H54 (cell line): ENCODE data around the gene PGD.
A peak's percentile ranks its signal among the peaks of the same experiment; 100 is the strongest.
"Not testable (repeated sequence)": the region's sequence is repeated elsewhere in the genome, so short reads cannot be mapped to it uniquely, and the experiment has no call there.

Experiments used
- DNase-seq: peaks from one replicate; pipeline ENCODE4 v3.0.0; 2011; ENCODE audit warnings: low spot score, mixed read lengths; ENCODE audit not compliant: insufficient read length
- FAIRE-seq: peaks from 3 replicates; lab custom pipeline; 2011; peaks lifted over from hg19 to GRCh38; lab: Jason Lieb, UNC
- POLR2A ChIP-seq: IDR thresholded peaks from 2 replicates; pipeline ENCODE4 v1.6.1; 2011; ENCODE audit warnings: low read depth, mild to moderate bottlenecking, low read length

The PGD gene

DNA sequence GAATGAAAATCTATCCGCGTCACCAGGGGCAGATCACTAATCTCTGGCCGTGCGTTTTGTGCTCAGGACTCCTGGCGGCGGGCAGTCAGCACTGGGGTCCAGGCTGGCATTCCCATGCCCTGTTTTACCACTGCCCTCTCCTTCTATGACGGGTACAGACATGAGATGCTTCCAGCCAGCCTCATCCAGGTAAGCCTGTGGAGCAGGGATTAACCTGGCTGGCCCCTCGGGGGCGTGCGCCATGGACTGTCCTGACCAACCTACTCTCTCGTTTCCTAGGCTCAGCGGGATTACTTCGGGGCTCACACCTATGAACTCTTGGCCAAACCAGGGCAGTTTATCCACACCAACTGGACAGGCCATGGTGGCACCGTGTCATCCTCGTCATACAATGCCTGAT is 20.5 kb downstream of the PGD start:
- no peak for FAIRE-seq

DNA sequence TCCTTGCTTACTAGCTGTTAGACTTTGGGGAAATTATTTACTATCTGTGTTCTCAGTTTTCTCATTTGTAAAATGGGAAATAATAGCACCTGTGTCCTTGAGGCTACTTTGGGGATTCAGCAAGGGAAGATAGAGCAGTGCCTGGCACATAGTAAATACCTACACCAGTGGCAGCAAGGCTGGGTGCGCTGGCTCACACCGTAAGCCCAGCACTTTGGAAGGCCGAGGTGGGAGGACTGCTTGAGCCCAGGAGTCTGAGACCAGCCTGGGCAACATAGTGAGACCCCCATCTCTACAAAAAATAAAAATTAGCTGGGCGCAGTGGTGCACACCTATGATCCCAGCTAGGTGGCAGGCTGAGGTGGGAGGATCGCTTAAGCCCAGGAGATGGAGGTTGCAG is 22.8 kb downstream of the PGD start:
- no peak for DNase-seq
- FAIRE-seq, result no peak

More for the DNA sequence above, 20.5 kb downstream of the PGD start:
- DNase-seq, result no peak
- TF ChIP-seq POLR2A, result no peak

DNA sequence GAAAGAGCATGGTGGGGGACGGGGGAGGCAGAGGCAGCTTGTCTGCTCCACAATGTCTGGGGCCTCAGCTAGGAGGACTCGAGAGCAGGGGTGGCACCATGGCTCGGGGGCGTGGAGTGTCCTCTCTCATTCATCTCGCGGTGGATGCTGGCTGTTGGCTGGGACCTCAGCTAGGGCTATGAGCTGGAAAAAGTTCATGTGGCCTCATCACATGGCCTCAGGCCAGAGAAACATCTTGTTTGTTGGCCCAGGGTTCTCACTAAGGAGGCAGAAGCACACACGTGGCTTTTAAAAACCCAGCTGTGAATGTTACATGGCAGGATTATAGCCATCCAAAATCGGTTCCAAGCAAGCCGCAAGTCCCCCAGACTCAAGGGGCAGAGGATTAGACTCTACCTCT is 25.2 kb downstream of the PGD start:
- TF ChIP-seq POLR2A, result no peak
- DNase-seq (no peak), FAIRE-seq (no peak)

More for the DNA sequence above, 22.8 kb downstream of the PGD start:
- no peak for TF ChIP-seq POLR2A

DNA sequence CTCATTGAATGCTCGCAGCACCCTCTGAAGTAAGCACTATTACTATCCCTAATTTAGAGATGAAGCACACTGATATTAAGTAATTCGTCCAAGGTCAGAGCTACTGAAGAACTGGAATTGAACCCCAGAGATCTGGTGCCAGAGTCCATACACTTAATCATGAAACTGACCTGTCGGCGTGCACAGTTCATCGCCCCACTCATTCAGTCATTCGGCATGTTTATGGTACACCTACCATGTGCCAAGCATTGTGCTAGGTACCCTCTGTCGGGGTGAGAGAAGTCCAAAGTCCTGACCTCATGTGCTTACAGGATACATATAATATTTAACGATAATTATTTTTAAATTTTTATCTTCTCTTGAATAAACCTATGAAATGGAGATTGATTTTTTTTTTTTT is 25.8 kb downstream of the PGD start:
- no peak for DNase-seq
- no peak for FAIRE-seq
- TF ChIP-seq POLR2A, result no peak

DNA sequence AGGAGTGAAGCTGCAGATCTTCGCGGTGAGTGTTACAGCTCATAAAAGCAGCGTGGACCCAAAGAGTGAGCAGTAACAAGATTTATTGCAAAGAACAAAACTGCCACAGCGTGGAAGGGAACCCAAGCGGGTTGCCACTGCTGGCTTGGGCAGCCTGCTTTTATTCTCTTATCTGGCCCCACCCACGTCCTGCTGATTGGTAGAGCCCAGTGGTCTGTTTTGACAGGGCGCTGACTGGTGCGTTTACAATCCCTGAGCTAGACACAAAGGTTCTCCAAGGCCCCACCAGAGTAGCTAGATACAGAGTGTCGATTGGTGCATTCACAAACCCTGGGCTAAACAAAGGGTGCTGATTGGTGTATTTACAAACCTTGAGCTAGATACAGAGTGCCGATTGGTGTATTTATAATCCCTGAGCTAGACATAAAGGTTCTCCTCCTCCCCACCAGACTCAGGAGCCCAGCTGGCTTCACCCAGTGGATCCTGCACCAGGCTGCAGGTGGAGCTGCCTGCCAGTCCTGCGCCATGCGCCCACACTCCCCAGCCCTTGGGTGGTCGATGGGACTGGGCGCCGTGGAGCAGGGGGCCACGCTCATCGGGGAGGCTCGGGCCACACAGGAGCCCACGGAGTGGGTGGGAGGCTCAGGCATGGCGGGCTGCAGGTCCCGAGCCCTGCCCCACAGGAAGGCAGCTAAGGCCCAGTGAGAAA is 27.1 kb downstream of the PGD start:
- not testable (repeated sequence) for DNase-seq, FAIRE-seq

DNA sequence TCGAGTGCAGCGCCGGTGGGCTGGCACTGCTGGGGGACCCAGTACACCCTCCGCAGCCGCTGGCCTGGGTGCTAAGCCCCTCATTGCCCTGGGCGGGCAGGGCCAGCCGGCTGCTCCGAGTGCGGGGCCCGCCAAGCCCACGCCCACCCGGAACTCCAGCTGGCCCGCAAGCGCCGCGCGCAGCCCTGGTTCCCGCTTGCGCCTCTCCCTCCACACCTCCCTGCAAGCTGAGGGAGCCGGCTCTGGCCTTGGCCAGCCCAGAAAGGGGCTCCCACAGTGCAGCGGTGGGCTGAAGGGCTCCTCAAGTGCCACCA is 27.6 kb downstream of the PGD start:
- not testable (repeated sequence) for FAIRE-seq, DNase-seq

DNA sequence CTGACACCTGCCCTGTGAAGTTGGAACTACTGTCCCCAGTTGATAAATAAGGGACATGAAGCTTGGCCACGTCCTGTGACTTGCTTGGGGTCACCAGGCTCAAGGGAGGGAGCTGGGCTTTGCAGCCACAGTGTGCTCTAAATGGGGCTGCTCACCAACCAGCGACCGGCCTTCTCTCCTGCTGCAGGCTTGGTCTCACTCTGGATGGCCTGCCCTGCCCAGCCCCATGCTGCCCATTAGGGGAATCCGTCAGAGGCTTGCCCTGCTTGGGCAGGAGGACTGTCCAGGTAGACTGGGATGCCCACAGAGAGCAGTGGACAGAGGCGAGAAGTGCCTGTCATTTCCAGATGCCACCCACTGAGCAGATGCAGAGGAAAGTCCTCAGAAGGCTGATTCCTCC is 30.1 kb downstream of the PGD start:
- TF ChIP-seq POLR2A, result no peak
- no peak for FAIRE-seq
- DNase-seq, result no peak

DNA sequence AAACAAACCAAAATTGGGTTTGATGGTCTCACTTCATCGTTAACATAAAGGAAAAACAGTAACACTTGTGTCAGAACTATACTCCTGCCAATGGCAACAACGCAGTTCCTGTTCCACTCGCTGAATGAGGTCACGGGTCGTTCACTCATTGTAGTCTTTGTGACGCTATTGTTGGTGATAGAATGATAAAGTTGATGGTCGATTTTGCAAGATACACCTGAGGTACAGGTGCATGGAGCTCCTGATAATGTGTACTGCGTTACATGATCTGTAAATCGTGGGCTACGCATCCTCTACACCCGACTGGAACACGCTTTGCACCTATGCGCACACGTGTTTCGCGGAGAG is 31.0 kb downstream of the PGD start:
- TF ChIP-seq POLR2A, result no peak
- DNase-seq (no peak), FAIRE-seq (no peak)

DNA sequence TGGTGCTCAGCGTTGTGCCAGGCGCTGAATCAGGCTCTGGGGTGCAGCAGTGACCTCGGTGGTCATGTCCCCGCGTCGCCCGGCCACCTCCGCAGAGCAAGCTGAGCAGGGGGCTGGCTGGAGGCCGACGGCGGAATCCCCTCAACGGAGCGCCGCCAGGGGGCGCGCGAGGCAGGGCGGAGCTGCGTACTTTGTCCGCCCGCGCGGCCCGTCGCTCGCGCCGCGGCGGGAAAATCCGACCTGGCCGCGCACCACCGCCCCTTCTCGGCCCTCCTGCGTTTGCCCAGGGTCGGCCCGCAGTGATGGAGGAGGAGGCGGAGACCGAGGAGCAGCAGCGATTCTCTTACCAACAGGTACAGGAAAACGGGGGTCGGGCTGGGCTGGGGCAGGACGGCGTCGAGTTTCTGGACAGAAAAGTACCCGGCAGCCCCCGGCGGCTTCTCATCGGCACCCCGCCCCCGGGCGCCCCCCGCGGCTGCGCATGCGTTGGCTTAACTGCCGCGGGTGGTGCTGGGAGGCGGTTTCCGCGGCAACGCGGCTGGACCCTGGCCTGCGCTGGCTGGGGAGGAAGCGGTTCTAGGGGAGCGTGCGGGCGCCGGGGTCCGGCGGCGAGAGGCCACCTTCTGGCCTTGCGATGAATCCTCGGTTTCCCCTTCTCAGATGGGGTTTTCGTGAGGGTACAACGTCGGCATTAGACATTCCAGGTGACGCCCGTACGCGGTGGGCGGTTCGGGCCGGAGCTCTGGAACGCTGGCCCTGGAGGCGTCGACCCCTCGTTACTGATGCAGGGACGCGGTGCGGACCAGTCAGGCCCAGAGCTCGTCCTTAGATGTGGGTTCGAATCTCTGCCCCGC is 31.6 kb downstream of the PGD start, which contains the start of gene CENPS:
Gene CENPS (plus strand): TSS at position 218 of the 854 bp plus-strand sequence. CDS start 85 bp downstream, at position 303.
- no peak for FAIRE-seq
- DNase-seq, result peak; percentile 86
- peak; percentile 45 for TF ChIP-seq POLR2A

DNA sequence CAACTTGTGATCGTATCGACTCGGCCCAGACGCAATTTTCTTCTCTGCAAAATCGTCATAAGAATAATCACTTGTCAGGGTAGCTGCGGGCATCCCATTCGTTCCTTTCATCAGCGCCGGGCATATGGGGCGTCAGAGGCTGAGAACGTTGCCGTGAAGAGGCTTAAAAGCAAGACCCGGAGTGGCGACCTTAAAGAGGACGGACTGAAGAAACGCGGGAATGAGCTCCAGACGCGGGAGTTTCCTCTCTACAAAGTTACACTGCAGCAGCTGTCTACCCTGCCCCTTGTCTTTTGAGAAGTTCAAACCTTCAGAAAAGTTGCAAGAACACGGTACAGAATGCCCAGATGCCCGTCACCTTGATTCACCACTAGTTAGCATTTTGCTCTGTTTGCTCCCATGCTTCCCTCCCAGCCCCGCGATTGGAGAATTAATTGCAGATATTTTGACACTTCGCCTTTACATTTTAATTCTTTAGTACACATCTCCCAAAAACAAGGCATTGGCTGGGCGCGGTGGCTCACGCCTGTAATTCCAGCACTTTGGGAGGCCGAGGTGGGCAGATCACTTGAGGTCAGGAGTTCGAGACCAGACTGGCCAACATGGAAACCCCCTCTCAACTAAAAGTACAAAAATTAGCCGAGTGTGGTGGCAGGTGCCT is 32.3 kb downstream of the PGD start:
- TF ChIP-seq POLR2A, result no peak
- DNase-seq (peak; percentile 35), FAIRE-seq (no peak)

DNA sequence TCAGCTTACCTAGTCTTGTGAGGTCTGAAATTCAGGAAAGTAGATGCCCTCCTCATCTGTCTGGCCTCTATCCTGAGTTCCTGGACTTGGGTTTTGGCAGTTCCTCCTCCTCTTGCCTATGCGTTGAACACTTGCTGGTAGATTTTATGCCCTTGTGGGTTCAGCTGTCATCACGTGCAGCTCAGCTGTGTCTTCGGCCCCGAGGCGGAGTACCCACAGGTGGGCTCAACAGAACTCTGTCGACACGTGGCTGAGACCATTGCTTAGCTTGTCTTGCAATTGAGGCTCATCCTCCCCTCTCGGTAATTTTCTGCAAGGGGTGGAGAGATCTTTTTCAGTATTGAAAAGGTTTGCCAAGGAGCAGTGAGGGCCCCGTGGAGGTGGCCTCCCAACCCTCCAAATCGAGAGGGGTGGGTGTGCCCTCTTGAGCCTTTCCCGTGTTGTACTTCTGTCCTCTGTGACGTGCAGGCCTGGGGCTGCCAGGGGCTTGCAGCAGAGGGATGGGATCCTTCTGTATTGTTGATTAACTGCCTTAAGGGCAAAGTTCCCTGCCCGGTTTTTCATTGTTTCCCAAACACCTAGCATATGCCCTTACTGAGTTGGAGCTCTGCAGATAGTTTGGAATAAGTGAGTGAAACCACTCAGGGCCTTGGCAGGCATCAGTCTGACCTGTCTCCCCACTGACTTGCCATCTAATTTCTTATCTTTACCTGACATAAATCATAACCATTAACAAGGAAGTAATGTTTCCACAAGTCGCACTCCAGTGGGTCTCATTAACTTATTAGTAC is 34.2 kb downstream of the PGD start:
- no peak for TF ChIP-seq POLR2A
- no peak for DNase-seq
- no peak for FAIRE-seq

DNA sequence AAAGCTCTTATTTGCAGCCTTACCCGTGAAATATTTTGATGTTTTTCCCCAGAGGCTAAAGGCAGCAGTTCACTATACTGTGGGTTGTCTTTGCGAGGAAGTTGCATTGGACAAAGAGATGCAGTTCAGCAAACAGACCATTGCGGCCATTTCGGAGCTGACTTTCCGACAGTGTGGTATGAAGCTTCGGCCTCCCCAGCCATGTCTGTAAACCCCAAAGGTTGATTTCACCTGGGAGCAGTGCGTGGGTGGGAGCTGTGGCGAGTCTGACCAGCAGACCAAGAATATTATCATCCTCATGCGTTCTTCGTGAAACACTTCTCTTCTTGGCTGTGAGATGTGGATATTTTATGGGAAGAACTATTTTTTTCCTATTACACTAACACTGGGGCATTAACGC is 34.9 kb downstream of the PGD start:
- FAIRE-seq (no peak), DNase-seq (no peak)
- TF ChIP-seq POLR2A, result no peak

DNA sequence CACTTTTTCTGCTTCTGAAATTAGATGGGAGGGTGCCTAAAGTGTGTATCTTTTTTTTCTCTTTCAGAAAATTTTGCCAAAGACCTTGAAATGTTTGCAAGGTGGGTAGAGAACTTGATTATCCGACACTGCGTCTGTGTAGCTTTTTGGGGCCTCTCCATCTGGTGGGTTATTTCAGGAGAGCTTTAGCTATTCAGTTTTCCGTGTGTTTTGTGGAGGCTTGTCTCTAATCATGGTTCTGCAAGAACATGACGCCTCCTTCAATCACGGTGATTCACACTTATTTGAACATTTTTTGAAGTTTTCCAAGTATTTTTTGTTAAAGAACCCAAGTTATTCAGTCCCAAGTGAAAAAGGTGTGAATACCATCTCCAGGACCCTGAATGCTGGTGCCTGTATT is 35.7 kb downstream of the PGD start:
- no peak for TF ChIP-seq POLR2A
- DNase-seq, result no peak
- FAIRE-seq, result no peak

DNA sequence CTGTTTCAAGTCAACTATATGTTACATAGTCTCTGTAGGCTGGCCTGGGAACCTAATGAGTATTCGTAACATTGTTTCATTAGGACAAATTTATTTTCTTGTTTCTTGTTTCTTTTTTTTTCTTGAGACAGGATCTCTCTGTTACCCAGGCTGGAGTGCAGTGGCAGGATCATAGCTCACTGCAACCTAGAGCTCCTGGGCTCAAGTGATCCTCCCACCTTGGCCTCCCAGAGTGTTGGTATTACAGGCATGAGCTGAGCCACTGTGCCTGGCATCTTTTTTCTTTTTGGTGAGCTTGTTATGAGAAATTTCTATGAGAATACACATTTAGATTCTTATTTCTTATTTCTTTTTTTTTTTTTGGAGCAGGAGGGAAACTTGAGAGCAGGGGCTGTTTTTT is 38.2 kb downstream of the PGD start:
- FAIRE-seq (no peak), DNase-seq (no peak)
- no peak for TF ChIP-seq POLR2A
